Panc1 (cell line): ENCODE data around the gene FBXO4. TPM values are rescaled to one million over a fixed set of nuclear protein-coding genes. Genes with fewer than 3 reads are reported as not detected.

Source experiments
- ATAC-seq: fragments of 200-7000 bp; cut with Tn5 transposase; 2 replicates; pipeline ENCODE4 v1.9.1; 2020; ENCODE audit warnings: mild to moderate bottlenecking, moderate library complexity
- BruUV-seq: library from RNA; stranded (reverse); fragments of 400-500 nt; replicated peaks from 2 replicates; lab custom pipeline; 2021; lab: Mats Ljungman, UMichigan
- CTCF ChIA-PET: fragments of 300-600 bp; sonication (Branson Sonifier 250); formaldehyde crosslinking; loops from one replicate; lab custom pipeline; 2022; ENCODE audit warnings: antibody characterized with exemption; lab: Charles Lee
- POLR2A ChIA-PET: fragments of 300-600 bp; sonication (Branson Sonifier 250); formaldehyde crosslinking; loops from one replicate; lab custom pipeline; 2022; ENCODE audit warnings: antibody characterized with exemption; lab: Charles Lee
- DNase-seq: peaks from one replicate; pipeline ENCODE4 v3.0.0-alpha.2; 2010; ENCODE audit warnings: low read depth, low spot score
- H3K27ac ChIP-seq: 2 replicates; pipeline ENCODE4 v1.5.1; 2011; ENCODE audit warnings: mild to moderate bottlenecking, low read length, inconsistent platforms
- H3K27me3 ChIP-seq: fragments of 200-500 bp; sonication (Bioruptor generic); 2 replicates; pipeline ENCODE4 v1.6.0; 2014; ENCODE audit warnings: low read length, inconsistent platforms; ENCODE audit not compliant: control insufficient read depth, insufficient read depth
- H3K36me3 ChIP-seq: fragments of 200-500 bp; sonication (Bioruptor generic); 2 replicates; pipeline ENCODE4 v1.5.1; 2014; ENCODE audit warnings: inconsistent platforms, mild to moderate bottlenecking, low read length, moderate library complexity; ENCODE audit not compliant: control insufficient read depth, insufficient read depth
- H3K4me1 ChIP-seq: 2 replicates; pipeline ENCODE4 v1.5.1; 2011; ENCODE audit warnings: inconsistent platforms, mild to moderate bottlenecking, low read length, moderate library complexity; ENCODE audit not compliant: control insufficient read depth, insufficient read depth
- H3K4me3 ChIP-seq, 2 experiments: 2 replicates each; pipeline ENCODE4 v1.5.1; 2011 to 2012; ENCODE audit warnings: low read depth in 2 of 2, low read length in 2 of 2, mild to moderate bottlenecking in 2 of 2, inconsistent platforms in 1 of 2, moderate library complexity in 1 of 2
- H3K9me3 ChIP-seq: fragments of 200-500 bp; sonication (Bioruptor generic); 2 replicates; pipeline ENCODE4 v1.5.1; 2014; ENCODE audit warnings: low read depth, mild to moderate bottlenecking, inconsistent platforms, low read length, moderate library complexity; ENCODE audit not compliant: control insufficient read depth, insufficient read depth
- POLR2AphosphoS5 ChIP-seq: IDR thresholded peaks from 2 replicates; pipeline ENCODE4 v1.6.1; 2012; ENCODE audit warnings: mild to moderate bottlenecking, low read depth, low read length, moderate library complexity
- SIN3A ChIP-seq: IDR thresholded peaks from 2 replicates; pipeline ENCODE4 v1.6.1; 2012; ENCODE audit warnings: low read depth, mild to moderate bottlenecking, low read length, moderate library complexity, borderline replicate concordance; ENCODE audit not compliant: insufficient read depth
- TCF7L2 ChIP-seq: IDR thresholded peaks from 2 replicates; pipeline ENCODE4 v1.6.1; 2011; ENCODE audit warnings: mild to moderate bottlenecking, low read depth, low read length, inconsistent platforms
- in situ Hi-C: cut with HindIII; loops from 2 replicates; pipeline ENCODE4 v1.10.0; 2016; ENCODE audit warnings: low sequenced_read_pairs, low pct_unique_long_range_greater_than_20kb
- intact Hi-C: fragments of 100-400 bp; cut with micrococcal nuclease; formaldehyde crosslinking; loops from one replicate; pipeline ENCODE4 v1.10.0; 2022; ENCODE audit not compliant: unreplicated experiment
- total RNA-seq: library from RNA; stranded (reverse); gene quantifications from one replicate; pipeline ENCODE4 v1.2.1, GENCODE V29; 2021; ENCODE audit not compliant: unreplicated experiment
- TF ChIP-seq, protein P1 (sequence below), 2 experiments: IDR thresholded peaks; 2 replicates each; pipeline ENCODE4 v1.6.1; 2011 to 2012; ENCODE audit warnings: low read depth in 2 of 2, control low read depth in 1 of 2, low read length in 1 of 2, mild to moderate bottlenecking in 1 of 2, moderate library complexity in 1 of 2; ENCODE audit not compliant: insufficient read depth in 1 of 2
- TF ChIP-seq, protein P2 (sequence below): fragments of 450-650 bp; IDR thresholded peaks from 2 replicates; pipeline ENCODE4 v1.5.1; 2017; ENCODE audit warnings: mild to moderate bottlenecking

FBXO4 gene
- total RNA-seq, 1 experiment from 2014 or later: 5.7 TPM

DNA sequence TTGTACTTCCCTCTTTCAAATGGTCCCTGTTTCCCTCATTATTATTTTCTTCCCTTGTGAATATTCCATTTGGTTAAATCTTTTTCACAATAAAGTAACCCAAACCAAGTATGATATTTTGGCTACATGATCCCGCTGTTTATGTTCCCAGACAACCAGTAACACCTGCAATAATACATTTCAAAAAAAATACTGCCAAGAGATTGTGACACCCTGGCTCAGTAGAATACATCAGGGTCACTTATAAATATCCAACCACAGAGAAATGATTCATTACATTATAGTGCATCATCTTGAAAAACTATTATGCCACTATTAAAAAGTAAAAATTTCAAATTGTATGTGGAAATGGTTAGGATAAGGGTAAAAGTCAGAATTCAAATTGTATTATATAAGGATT, 47.7 kb upstream of the FBXO4 start:
- POLR2A ChIA-PET: no interaction called here
- in situ Hi-C loops (no loop called here), intact Hi-C loops (no loop called here)
- Histone ChIP-seq H3K27me3 (peaks cover 10% of the 10 kb centered on the region), H3K4me3 (no peak overlapping the region), H3K4me1 (no peaks in the 10 kb centered on the region), H3K36me3 (peaks cover 2% of the 10 kb centered on the region; the same call in 1 of the 2 replicates), H3K9me3 (no peaks in the 10 kb centered on the region), H3K27ac (no peak overlapping the region)
- BruUV-seq: no TSS peak
- CTCF ChIA-PET: no interaction called here
- ATAC-seq: no peak
- TF ChIP-seq, protein P1, sequence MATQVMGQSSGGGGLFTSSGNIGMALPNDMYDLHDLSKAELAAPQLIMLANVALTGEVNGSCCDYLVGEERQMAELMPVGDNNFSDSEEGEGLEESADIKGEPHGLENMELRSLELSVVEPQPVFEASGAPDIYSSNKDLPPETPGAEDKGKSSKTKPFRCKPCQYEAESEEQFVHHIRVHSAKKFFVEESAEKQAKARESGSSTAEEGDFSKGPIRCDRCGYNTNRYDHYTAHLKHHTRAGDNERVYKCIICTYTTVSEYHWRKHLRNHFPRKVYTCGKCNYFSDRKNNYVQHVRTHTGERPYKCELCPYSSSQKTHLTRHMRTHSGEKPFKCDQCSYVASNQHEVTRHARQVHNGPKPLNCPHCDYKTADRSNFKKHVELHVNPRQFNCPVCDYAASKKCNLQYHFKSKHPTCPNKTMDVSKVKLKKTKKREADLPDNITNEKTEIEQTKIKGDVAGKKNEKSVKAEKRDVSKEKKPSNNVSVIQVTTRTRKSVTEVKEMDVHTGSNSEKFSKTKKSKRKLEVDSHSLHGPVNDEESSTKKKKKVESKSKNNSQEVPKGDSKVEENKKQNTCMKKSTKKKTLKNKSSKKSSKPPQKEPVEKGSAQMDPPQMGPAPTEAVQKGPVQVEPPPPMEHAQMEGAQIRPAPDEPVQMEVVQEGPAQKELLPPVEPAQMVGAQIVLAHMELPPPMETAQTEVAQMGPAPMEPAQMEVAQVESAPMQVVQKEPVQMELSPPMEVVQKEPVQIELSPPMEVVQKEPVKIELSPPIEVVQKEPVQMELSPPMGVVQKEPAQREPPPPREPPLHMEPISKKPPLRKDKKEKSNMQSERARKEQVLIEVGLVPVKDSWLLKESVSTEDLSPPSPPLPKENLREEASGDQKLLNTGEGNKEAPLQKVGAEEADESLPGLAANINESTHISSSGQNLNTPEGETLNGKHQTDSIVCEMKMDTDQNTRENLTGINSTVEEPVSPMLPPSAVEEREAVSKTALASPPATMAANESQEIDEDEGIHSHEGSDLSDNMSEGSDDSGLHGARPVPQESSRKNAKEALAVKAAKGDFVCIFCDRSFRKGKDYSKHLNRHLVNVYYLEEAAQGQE (IDR thresholded peaks at IDR 0.05; ENCODE audit: insufficient read depth in 1 of 2, low read depth in 2 of 2, low read length in 1 of 2): no peak
- TF ChIP-seq, protein P2, sequence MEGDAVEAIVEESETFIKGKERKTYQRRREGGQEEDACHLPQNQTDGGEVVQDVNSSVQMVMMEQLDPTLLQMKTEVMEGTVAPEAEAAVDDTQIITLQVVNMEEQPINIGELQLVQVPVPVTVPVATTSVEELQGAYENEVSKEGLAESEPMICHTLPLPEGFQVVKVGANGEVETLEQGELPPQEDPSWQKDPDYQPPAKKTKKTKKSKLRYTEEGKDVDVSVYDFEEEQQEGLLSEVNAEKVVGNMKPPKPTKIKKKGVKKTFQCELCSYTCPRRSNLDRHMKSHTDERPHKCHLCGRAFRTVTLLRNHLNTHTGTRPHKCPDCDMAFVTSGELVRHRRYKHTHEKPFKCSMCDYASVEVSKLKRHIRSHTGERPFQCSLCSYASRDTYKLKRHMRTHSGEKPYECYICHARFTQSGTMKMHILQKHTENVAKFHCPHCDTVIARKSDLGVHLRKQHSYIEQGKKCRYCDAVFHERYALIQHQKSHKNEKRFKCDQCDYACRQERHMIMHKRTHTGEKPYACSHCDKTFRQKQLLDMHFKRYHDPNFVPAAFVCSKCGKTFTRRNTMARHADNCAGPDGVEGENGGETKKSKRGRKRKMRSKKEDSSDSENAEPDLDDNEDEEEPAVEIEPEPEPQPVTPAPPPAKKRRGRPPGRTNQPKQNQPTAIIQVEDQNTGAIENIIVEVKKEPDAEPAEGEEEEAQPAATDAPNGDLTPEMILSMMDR: no peak
- TF ChIP-seq TCF7L2 (no peak), SIN3A (no peak)
- DNase-seq: no peak

DNA sequence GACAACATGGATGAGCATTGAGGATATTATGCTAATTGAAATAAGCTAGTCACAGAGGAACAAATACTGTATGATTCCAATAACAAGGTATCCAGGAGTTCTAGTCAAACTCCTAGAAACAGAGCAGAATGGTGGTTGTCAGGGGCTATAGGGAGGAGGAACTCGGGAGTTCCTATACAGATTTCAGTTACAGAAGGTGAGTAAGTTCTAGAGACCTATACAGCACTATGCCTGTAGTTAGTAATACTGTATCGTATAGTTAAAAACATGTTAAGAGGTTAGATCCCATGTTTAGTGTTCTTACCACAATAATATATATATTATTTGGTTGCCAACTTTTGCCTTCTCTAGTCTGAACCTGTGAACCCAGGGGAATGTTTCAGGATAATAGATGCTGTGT, 46.9 kb upstream of the FBXO4 start:
- in situ Hi-C loops: no loop called here
- H3K27ac ChIP-seq: no peak overlapping the region
- TF ChIP-seq TCF7L2: no peak
- TF ChIP-seq, protein P2: no peak
- TF ChIP-seq POLR2AphosphoS5: no peak
- TF ChIP-seq, protein P1 (IDR thresholded peaks at IDR 0.05; ENCODE audit: insufficient read depth in 1 of 2, low read depth in 2 of 2, low read length in 1 of 2): no peak
- no peak for TF ChIP-seq SIN3A
- intact Hi-C loops: no loop called here
- peaks cover 10% of the 10 kb centered on the region for H3K27me3 ChIP-seq
- H3K4me1 ChIP-seq: no peaks in the 10 kb centered on the region
- H3K9me3 ChIP-seq: no peaks in the 10 kb centered on the region
- no peak overlapping the region for H3K4me3 ChIP-seq
- POLR2A ChIA-PET: no interaction called here
- no TSS peak for BruUV-seq
- CTCF ChIA-PET: no interaction called here
- no peak for DNase-seq
- H3K36me3 ChIP-seq: peaks cover 2% of the 10 kb centered on the region; the same call in 1 of the 2 replicates
- no peak for ATAC-seq
